Stimulated activated CD4-positive, alpha-beta T cell treated with anti-CD3 and anti-CD28 coated beads, TNF-alpha, amount 100 ng/mL, for 1 hour (primary cell): ENCODE measurements around the gene PCNX2.

ENCODE experiments used
- DNase-seq, 3 donors: peaks; one replicate each; pipeline ENCODE4 v3.0.0-alpha.2; 2020; ENCODE audit warnings: low read depth in 3 of 3, low spot score in 1 of 3

The PCNX2 gene

GRCh38 chr1:233315718-233316301, 20.3 kb upstream of the PCNX2 start:
- no peak for DNase-seq

GRCh38 chr1:233313434-233314155, 18.1 kb upstream of the PCNX2 start:
- DNase-seq: no peak

GRCh38 chr1:233304489-233305102, 9.1 kb upstream of the PCNX2 start:
- DNase-seq: no peak

GRCh38 chr1:233300326-233300725, 4.8 kb upstream of the PCNX2 start:
- DNase-seq: no peak

- DNase-seq: no peak
Measured at GRCh38 chr1:233299450-233299849, 3.9 kb upstream of the PCNX2 start.

- DNase-seq: no peak
Measured at GRCh38 chr1:233295975-233296322, 424 bp upstream of the PCNX2 start.

GRCh38 chr1:233294913-233295236, 650 bp downstream of the PCNX2 start:
- DNase-seq: peak in 1 of 3 donors; percentile 7

GRCh38 chr1:233293556-233294446, 1.7 kb downstream of the PCNX2 start:
- no peak for DNase-seq

- no peak for DNase-seq
Measured at GRCh38 chr1:233290396-233291034, 5.0 kb downstream of the PCNX2 start.

GRCh38 chr1:233289676-233290075, 5.8 kb downstream of the PCNX2 start:
- DNase-seq: no peak

- no peak for DNase-seq
Measured at GRCh38 chr1:233282582-233282886, 13.0 kb downstream of the PCNX2 start.

GRCh38 chr1:233281711-233282581, 13.6 kb downstream of the PCNX2 start:
- peak in 2 of 3 donors; percentile 0 to 1 for DNase-seq

GRCh38 chr1:233279971-233280370, 15.6 kb downstream of the PCNX2 start:
- no peak for DNase-seq

- DNase-seq: no peak
Measured at GRCh38 chr1:233278631-233279030, 16.9 kb downstream of the PCNX2 start.

GRCh38 chr1:233277637-233278606, 17.6 kb downstream of the PCNX2 start:
- no peak for DNase-seq

- DNase-seq: no peak
Measured at GRCh38 chr1:233269656-233270055, 25.9 kb downstream of the PCNX2 start.

GRCh38 chr1:233268389-233269022, 27.0 kb downstream of the PCNX2 start:
- no peak for DNase-seq

- DNase-seq: no peak
Measured at GRCh38 chr1:233261695-233262094, 33.8 kb downstream of the PCNX2 start.

- no peak for DNase-seq
Measured at GRCh38 chr1:233261206-233261605, 34.3 kb downstream of the PCNX2 start.
